Transverse colon (tissue), 4 donors: ENCODE measurements around the gene CP.

Source experiments
- CTCF ChIP-seq, 5 experiments: fragments of 200-600 bp in 3 of 5; fragments of 450-650 bp in 2 of 5; sonication (generic) in 3 of 5; IDR thresholded peaks; 1 replicate in 2 of 5; 2 replicates in 3 of 5; pipeline ENCODE4 v1.5.1; 2016 to 2017; ENCODE audit warnings: antibody characterized with exemption in 5 of 5, inconsistent platforms in 3 of 5, mild to moderate bottlenecking in 2 of 5, moderate library complexity in 1 of 5
- EP300 ChIP-seq: sonication (generic); formaldehyde crosslinking; IDR thresholded peaks from one replicate; pipeline ENCODE4 v1.6.1; 2017; ENCODE audit warnings: antibody characterized with exemption, low read depth
- POLR2A ChIP-seq: fragments of 450-650 bp; IDR thresholded peaks from one replicate; pipeline ENCODE4 v1.6.1; 2016; ENCODE audit warnings: antibody characterized with exemption, mild to moderate bottlenecking, moderate library complexity
- POLR2AphosphoS5 ChIP-seq, 3 donors: sonication (generic); formaldehyde crosslinking; IDR thresholded peaks; one replicate each; pipeline ENCODE4 v1.6.1; 2016; ENCODE audit warnings: antibody characterized with exemption in 3 of 3

- TF ChIP-seq CTCF (IDR thresholded peaks at IDR 0.05) (no peak), POLR2A (no peak), POLR2AphosphoS5 (IDR thresholded peaks at IDR 0.05) (no peak), EP300 (no peak)
These were observed 78.9 kb downstream of the CP start for GRCh38 chr3:149142682-149143081.
